IMR-90 (cell line): ENCODE results near the gene TNK1. TPM values are rescaled to one million over a fixed set of nuclear protein-coding genes. Genes with fewer than 3 reads are reported as not detected.
"Not testable (repeated sequence)": the region's sequence is repeated elsewhere in the genome, so short reads cannot be mapped to it uniquely, and the experiment has no call there.

Experiments
- ATAC-seq: fragments of 200-7000 bp; cut with Tn5 transposase; 2 replicates; pipeline ENCODE4 v1.9.1; 2020; ENCODE audit warnings: low read depth, mild to moderate bottlenecking, moderate library complexity
- BruUV-seq: library from RNA; stranded (reverse); fragments of 400-500 nt; replicated peaks from 2 replicates; lab custom pipeline; 2021; lab: Mats Ljungman, UMichigan
- CTCF ChIA-PET: fragments of 300-600 bp; formaldehyde crosslinking; extraction: SDS; loops from one replicate; lab custom pipeline; 2021; ENCODE audit warnings: antibody characterized with exemption; lab: Yijun Ruan, JAX
- POLR2A ChIA-PET: fragments of 300-600 bp; sonication (Branson Sonifier 250); formaldehyde crosslinking; loops from one replicate; lab custom pipeline; 2022; ENCODE audit warnings: antibody characterized with exemption; ENCODE audit not compliant: unreplicated experiment; lab: Charles Lee
- DNase-seq: peaks from one replicate; pipeline ENCODE4 v3.0.0; 2013
- H2AFZ ChIP-seq: replicated peaks from 2 replicates; pipeline ENCODE3; 2013; ENCODE audit warnings: low read length, mild to moderate bottlenecking; ENCODE audit not compliant: poor library complexity
- H2AK5ac ChIP-seq: 2 replicates; pipeline ENCODE4 v1.6.1; 2013; ENCODE audit warnings: low read depth, low read length, inconsistent platforms
- H2AK9ac ChIP-seq: replicated peaks from 2 replicates; pipeline ENCODE3; 2013; ENCODE audit warnings: mild to moderate bottlenecking, low read depth, low read length, moderate library complexity; ENCODE audit not compliant: poor library complexity
- H2BK120ac ChIP-seq: 2 replicates; pipeline ENCODE4 v1.6.1; 2013; ENCODE audit warnings: low read depth, low read length, inconsistent platforms
- H2BK15ac ChIP-seq: 3 replicates; pipeline ENCODE4 v1.6.1; 2013; ENCODE audit warnings: low read depth, low read length, inconsistent platforms
- H2BK20ac ChIP-seq: 2 replicates; pipeline ENCODE4 v1.6.1; 2013; ENCODE audit warnings: low read depth, mild to moderate bottlenecking, inconsistent platforms, low read length, moderate library complexity
- H2BK5ac ChIP-seq: 2 replicates; pipeline ENCODE4 v1.6.1; 2013; ENCODE audit warnings: mild to moderate bottlenecking, low read depth, low read length, inconsistent platforms; ENCODE audit not compliant: poor library complexity, severe bottlenecking
- H3K14ac ChIP-seq: replicated peaks from 2 replicates; pipeline ENCODE4 v1.6.1; 2013; ENCODE audit warnings: low read depth, low read length, inconsistent platforms
- H3K18ac ChIP-seq: 2 replicates; pipeline ENCODE4 v1.6.1; 2013; ENCODE audit warnings: low read depth, low read length, control low read depth
- H3K23ac ChIP-seq: 2 replicates; pipeline ENCODE4 v1.6.1; 2013; ENCODE audit warnings: low read depth, low read length, inconsistent platforms
- H3K27ac ChIP-seq: 2 replicates; pipeline ENCODE4 v1.5.1; 2013; ENCODE audit warnings: mild to moderate bottlenecking, control low read depth, low read length; ENCODE audit not compliant: insufficient read depth
- H3K27me3 ChIP-seq: 2 replicates; pipeline ENCODE4 v1.6.1; 2013; ENCODE audit warnings: low read length; ENCODE audit not compliant: control insufficient read depth, insufficient read depth
- H3K36me3 ChIP-seq: 2 replicates; pipeline ENCODE4 v1.6.1; 2013; ENCODE audit warnings: low read length, mixed read lengths; ENCODE audit not compliant: control insufficient read depth, insufficient read depth
- H3K4ac ChIP-seq: 2 replicates; pipeline ENCODE4 v1.6.1; 2013; ENCODE audit warnings: low read depth, low read length, inconsistent platforms
- H3K4me1 ChIP-seq: 2 replicates; pipeline ENCODE4 v1.6.1; 2013; ENCODE audit warnings: low read length, mixed read lengths; ENCODE audit not compliant: control insufficient read depth, insufficient read depth
- H3K4me2 ChIP-seq: 2 replicates; pipeline ENCODE4 v1.6.1; 2013; ENCODE audit warnings: low read depth, mild to moderate bottlenecking, control low read depth, low read length, moderate library complexity
- H3K4me3 ChIP-seq: 2 replicates; pipeline ENCODE4 v1.5.1; 2013; ENCODE audit warnings: low read depth, mild to moderate bottlenecking, control low read depth, low read length, moderate library complexity; ENCODE audit not compliant: insufficient read depth
- H3K56ac ChIP-seq: 2 replicates; pipeline ENCODE4 v1.6.1; 2013; ENCODE audit warnings: low read length, inconsistent platforms; ENCODE audit not compliant: insufficient read depth; ENCODE audit errors: extremely low read depth
- H3K79me1 ChIP-seq, 2 experiments: 2 replicates each; pipeline ENCODE4 v1.6.1; 2013; ENCODE audit warnings: low read length in 2 of 2, inconsistent platforms in 1 of 2, low read depth in 1 of 2
- H3K9ac ChIP-seq: 2 replicates; pipeline ENCODE4 v1.6.1; 2013; ENCODE audit warnings: low read depth, low read length, control low read depth
- H3K9me1 ChIP-seq: 2 replicates; pipeline ENCODE4 v1.6.1; 2013; ENCODE audit warnings: low read length, inconsistent platforms; ENCODE audit not compliant: insufficient read depth
- H3K9me3 ChIP-seq: 2 replicates; pipeline ENCODE4 v1.6.1; 2013; ENCODE audit warnings: low read length; ENCODE audit not compliant: control insufficient read depth, insufficient read depth
- H4K20me1 ChIP-seq: 2 replicates; pipeline ENCODE4 v1.6.1; 2013; ENCODE audit warnings: low read length, inconsistent platforms; ENCODE audit not compliant: insufficient read depth
- H4K5ac ChIP-seq: 2 replicates; pipeline ENCODE4 v1.6.1; 2013; ENCODE audit warnings: mild to moderate bottlenecking, low read depth, low read length, control low read depth
- H4K8ac ChIP-seq, 2 experiments: 2 replicates each; pipeline ENCODE4 v1.6.1; 2013; ENCODE audit warnings: low read depth in 2 of 2, low read length in 2 of 2, control low read depth in 1 of 2, inconsistent platforms in 1 of 2
- H4K91ac ChIP-seq: 2 replicates; pipeline ENCODE4 v1.6.1; 2013; ENCODE audit warnings: low read depth, low read length, inconsistent platforms; ENCODE audit not compliant: insufficient read depth
- CEBPB ChIP-seq: IDR thresholded peaks from 2 replicates; pipeline ENCODE4 v1.6.1; 2012; ENCODE audit warnings: low read depth, low read length, improper control_type of control experiment
- ELK1 ChIP-seq: fragments of 150-350 bp; IDR thresholded peaks from 2 replicates; pipeline ENCODE4 v1.6.1; 2016; ENCODE audit warnings: low read depth, mild to moderate bottlenecking, low read length, moderate library complexity, borderline replicate concordance
- MXI1 ChIP-seq: IDR thresholded peaks from 2 replicates; pipeline ENCODE4 v1.6.1; 2012; ENCODE audit warnings: low read depth, mild to moderate bottlenecking, low read length, moderate library complexity, borderline replicate concordance
- RAD21 ChIP-seq: IDR thresholded peaks from 2 replicates; pipeline ENCODE4 v1.6.1; 2012; ENCODE audit warnings: low read length, improper control_type of control experiment
- RFX5 ChIP-seq: IDR thresholded peaks from 2 replicates; pipeline ENCODE4 v1.8.0; 2012; ENCODE audit warnings: low read depth, mild to moderate bottlenecking, low read length, moderate library complexity
- SMC3 ChIP-seq: fragments of 150-350 bp; IDR thresholded peaks from 2 replicates; pipeline ENCODE4 v1.6.1; 2016; ENCODE audit warnings: low read depth, mild to moderate bottlenecking, antibody characterized with exemption, low read length, moderate library complexity
- WGBS, 2 experiments: methylation state at CpG; one replicate each; pipeline versions ENCODE4 v1.1.5 to v1.1.7; 2013; ENCODE audit warnings: missing lambda C conversion rate in 2 of 2; ENCODE audit not compliant: insufficient read length in 1 of 2; ENCODE audit errors: extremely low coverage in 2 of 2; 5-methylcytosine and 5-hydroxymethylcytosine counted together
- dilution Hi-C: fragments of 300-500 bp; cut with HindIII; formaldehyde crosslinking; loops from one replicate; pipeline ENCODE4 v1.14.3; 2018; ENCODE audit warnings: low sequenced_read_pairs; ENCODE audit not compliant: unreplicated experiment
- in situ Hi-C: fragments of 300-500 bp; cut with MboI; formaldehyde crosslinking; loops from 3 replicates; pipeline ENCODE4 v1.14.3; 2019; ENCODE audit warnings: low sequenced_read_pairs, inconsistent platforms, mixed read lengths
- intact Hi-C: fragments of 100-400 bp; cut with micrococcal nuclease; formaldehyde crosslinking; loops from 2 replicates; pipeline ENCODE4 v1.10.0; 2022
- polyA plus RNA-seq, 3 experiments: library from polyadenylated mRNA; depleted of rRNA; stranded (reverse); fragments of >200 nt; gene quantifications; 2 replicates each; pipeline ENCODE4 v1.2.3, GENCODE V29; 2012; ENCODE audit warnings: low replicate concordance in 1 of 3
- total RNA-seq: library from RNA; depleted of rRNA; stranded (reverse); fragments of >200 nt; gene quantifications from 2 replicates; pipeline ENCODE4 v1.2.3, GENCODE V29; 2012

Gene TNK1
- total and polyA plus RNA-seq, 2 of the 4 experiments (the other 2 are of a cell fraction), result 0.44 to 0.54 TPM

- CTCF ChIA-PET, result no interaction called here
- H3K9me1 ChIP-seq, result no peaks in the 10 kb centered on the region
- H2BK15ac ChIP-seq, result no peak overlapping the region
- DNase-seq (no peak), ATAC-seq (no peak)
- no peak overlapping the region for H4K8ac ChIP-seq
- H2BK120ac ChIP-seq, result no peak overlapping the region
- 60% methylated on average over 1 of the region's 3 CpGs; no CpG with 5 or more reads in 1 of the 2 experiments for WGBS, 2 experiments
- no TSS peak for BruUV-seq
- no peak overlapping the region for H3K23ac ChIP-seq
- H3K36me3 ChIP-seq, result no peaks in the 10 kb centered on the region
- no peak overlapping the region for H3K4ac ChIP-seq
- H3K9ac ChIP-seq, result no peak overlapping the region
- H4K20me1 ChIP-seq, result no peaks in the 10 kb centered on the region
- H4K5ac ChIP-seq, result no peak overlapping the region
- no peak overlapping the region for H3K4me2 ChIP-seq
- H3K18ac ChIP-seq, result no peak overlapping the region
- no peak overlapping the region for H3K14ac ChIP-seq
- H3K56ac ChIP-seq, result no peak overlapping the region
- in situ Hi-C loops, result loop anchor here (5.0 kb wide), 1 partner anchor 58 kb away; no protein-coding TSS in a partner anchor
- POLR2A ChIA-PET, result no interaction called here
- no peaks in the 10 kb centered on the region for H3K79me1 ChIP-seq
- dilution Hi-C loops, result no loop called here
- H3K27me3 ChIP-seq, result peaks cover 11% of the 10 kb centered on the region
- no peak overlapping the region for H2BK20ac ChIP-seq
- H2AK9ac ChIP-seq, result no peak overlapping the region
- H4K91ac ChIP-seq, result no peak overlapping the region
- H3K4me1 ChIP-seq, result peaks cover 3% of the 10 kb centered on the region; the same call in 1 of the 2 replicates
- no peak overlapping the region for H2AK5ac ChIP-seq
- no peaks in the 10 kb centered on the region for H3K9me3 ChIP-seq
- TF ChIP-seq RFX5 (no peak), CEBPB (no peak), ELK1 (no peak), RAD21 (no peak), MXI1 (no peak), SMC3 (no peak)
- H2BK5ac ChIP-seq, result no peak overlapping the region
- no peak overlapping the region for H3K27ac ChIP-seq
- no peak overlapping the region for H3K4me3 ChIP-seq
- no peak overlapping the region for H2AFZ ChIP-seq
- intact Hi-C loops, result no loop called here
Observed at GRCh38 chr17:7334938-7335538, 45.9 kb upstream of the TNK1 start.

GRCh38 chr17:7335765-7336164, 45.1 kb upstream of the TNK1 start:
- H3K23ac ChIP-seq, H3K27ac ChIP-seq, H2AK9ac ChIP-seq, H4K91ac ChIP-seq, H3K9me3 ChIP-seq, H3K4me1 ChIP-seq, in situ Hi-C loops, H2BK120ac ChIP-seq, H2BK15ac ChIP-seq, H2BK5ac ChIP-seq, DNase-seq, H4K5ac ChIP-seq, H2AFZ ChIP-seq, H4K20me1 ChIP-seq, BruUV-seq, H3K4me2 ChIP-seq, intact Hi-C loops, H3K4me3 ChIP-seq, H3K18ac ChIP-seq, H3K4ac ChIP-seq, dilution Hi-C loops, ATAC-seq, CTCF ChIA-PET, H4K8ac ChIP-seq, H2BK20ac ChIP-seq, H3K36me3 ChIP-seq, H3K14ac ChIP-seq, POLR2A ChIA-PET, H3K9ac ChIP-seq, H2AK5ac ChIP-seq, H3K56ac ChIP-seq, H3K9me1 ChIP-seq, H3K79me1 ChIP-seq: not testable (repeated sequence)
- WGBS, 2 experiments, result 69% methylated on average over 6 of the region's 13 CpGs; no CpG with 5 or more reads in 1 of the 2 experiments
- H3K27me3 ChIP-seq, result peaks cover 11% of the 10 kb centered on the region
